Stimulated activated CD4-positive, alpha-beta T cell treated with anti-CD3 and anti-CD28 coated beads, Interleukin-12 subunit alpha, Interleukin-12 subunit beta, amount 100 ng/mL, for 48 hours (primary cell): ENCODE results near the gene MSI1.

ENCODE experiments used
- DNase-seq, 3 donors: peaks; one replicate each; pipeline ENCODE4 v3.0.0-alpha.2; 2020; ENCODE audit warnings: low read depth in 2 of 3, low spot score in 1 of 3

MSI1 gene

DNA sequence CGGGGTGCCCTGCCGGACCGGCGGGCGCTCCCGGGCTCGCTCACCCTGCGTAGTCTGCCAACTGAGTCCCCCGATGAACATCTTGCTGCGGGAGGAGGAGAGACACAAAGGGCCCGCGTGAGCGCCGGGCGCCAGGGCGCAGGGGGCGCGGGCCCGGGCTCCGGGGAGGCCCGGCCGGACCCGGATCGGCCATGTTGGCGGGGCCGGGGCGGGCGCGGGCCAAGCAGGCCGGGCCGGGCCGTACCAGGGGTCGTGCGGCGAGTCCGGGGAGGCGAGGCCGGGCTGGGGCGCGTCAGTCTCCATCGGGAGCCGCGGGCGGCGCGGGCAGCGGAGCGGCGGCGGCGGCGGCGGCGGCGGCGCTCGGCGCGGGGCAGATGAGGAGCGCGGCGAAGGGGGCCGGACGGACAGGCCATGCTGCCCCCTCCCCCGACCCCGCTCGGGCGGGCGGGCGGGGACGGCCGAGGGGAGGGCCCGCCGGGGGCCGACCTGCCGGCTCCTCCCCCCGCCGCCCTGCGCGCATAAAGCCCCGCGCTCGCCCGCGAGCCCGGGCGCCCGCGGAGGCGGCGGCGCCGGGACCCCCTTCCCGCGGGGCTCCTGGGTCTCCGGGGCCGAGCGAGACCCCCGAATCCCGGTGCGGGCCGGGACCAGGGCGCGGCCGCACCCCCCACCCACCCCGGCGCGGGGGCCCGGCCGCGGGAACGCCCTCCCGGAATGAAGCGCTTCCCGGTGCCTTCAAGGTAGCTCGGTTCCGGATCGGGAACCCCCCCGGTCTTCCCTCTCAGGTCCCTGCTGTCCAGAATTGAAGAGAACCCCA, at the start of gene MSI1:
Gene MSI1, minus strand, starts transcription at position 376 of the 814 bp plus-strand sequence. Its CDS starts 73 bp downstream, at position 303.
- no peak for DNase-seq

- DNase-seq = no peak
Measured at GRCh38 chr12:120417917-120418580, 49.1 kb upstream of the MSI1 start.

DNA sequence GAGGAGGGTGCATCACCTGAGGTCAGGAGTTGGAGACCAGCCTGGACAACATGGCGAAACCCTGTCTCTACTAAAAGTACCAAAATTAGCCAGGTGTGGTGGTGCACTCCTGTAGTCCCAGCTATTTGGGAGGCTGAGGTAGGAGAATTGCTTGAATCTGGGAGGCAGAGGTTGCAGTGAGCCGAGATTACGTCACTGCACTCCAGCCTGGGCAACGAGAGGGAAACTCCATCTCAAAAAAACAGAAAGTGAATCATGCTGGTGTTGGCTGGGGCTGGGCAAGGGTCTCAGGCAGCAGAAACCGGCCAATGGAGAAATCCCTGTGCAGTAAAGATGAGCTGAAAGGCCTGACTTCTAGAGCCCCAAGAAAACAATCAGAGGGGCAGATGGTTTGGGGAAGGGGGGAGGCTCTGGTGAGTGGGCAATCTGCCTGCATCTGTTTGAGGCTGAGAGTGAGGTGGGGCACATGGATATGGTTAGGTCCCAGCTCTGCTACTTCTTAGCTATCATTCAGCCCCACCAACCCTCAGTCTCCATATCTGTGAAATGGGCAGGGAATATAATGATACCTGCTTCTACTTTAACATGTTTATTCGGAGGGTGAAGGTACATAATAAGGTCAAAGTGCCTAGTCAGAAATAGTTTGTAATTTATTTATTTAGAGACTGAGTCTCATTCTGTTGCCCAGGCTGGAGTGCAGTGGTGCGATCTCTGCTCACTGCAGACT, 47.7 kb upstream of the MSI1 start:
- DNase-seq = no peak

GRCh38 chr12:120413901-120414695, 45.1 kb upstream of the MSI1 start:
- DNase-seq = no peak

GRCh38 chr12:120412421-120412820, 43.5 kb upstream of the MSI1 start:
- DNase-seq = no peak

DNA sequence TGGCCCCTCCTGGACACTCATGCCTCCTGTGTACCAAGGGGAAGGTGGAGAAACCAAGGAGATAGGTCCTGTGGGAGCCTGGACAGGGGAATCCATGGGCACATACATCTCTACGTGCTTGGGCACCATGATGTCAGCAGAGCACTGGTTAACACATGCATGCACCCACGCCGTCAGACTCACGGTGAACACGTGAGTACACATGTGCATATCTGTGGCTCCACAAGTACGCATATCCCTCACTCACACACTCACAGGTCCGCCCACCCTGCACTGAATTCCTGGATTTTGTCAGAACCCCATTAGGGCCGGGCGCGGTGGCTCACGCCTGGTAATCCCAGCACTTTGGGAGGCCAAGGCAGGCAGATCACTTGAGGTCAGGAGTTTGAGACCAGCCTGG, 39.8 kb upstream of the MSI1 start:
- no peak for DNase-seq

DNA sequence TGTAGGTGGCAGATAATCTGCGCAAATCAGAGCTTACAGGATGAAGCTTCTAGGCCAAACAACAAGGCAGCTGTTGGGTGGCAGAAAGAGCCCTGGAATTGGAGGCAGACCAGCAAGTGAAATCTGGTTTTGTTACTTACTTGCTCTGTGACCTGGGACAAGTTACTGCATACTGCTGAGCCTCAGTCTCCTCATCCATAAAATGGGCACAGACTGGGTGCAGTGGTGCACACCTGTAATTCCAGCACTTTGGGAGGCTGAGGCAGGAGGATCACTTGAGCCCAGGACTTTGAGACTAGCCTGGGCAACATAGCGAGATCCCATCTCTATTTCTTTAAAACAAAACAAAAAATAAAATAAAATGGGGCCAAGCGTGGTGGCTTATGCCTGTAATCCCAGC, 37.6 kb upstream of the MSI1 start:
- no peak for DNase-seq

DNA sequence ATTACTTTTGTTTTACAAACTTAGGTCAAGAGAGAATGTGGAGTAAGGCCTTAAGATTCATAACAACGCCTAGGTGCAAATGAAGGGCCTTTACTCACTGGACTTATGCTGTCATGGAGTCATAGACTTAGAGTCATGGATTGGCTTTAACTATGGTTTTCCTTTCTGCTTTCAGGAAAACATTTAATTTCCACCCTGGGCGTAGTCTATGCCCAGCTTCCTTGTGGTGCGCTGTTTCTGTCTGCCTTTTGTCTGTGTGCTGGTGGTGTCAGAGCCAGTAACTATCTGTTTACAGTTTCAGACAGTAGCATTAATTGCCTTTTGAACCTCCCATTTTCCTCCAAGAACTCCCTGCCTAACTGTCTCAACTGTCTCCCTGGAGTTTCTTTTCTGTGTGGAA, 37.1 kb upstream of the MSI1 start:
- no peak for DNase-seq

GRCh38 chr12:120404271-120404670, 35.3 kb upstream of the MSI1 start:
- no peak for DNase-seq

- no peak for DNase-seq
Measured at GRCh38 chr12:120403869-120404268, 34.9 kb upstream of the MSI1 start.

- DNase-seq = no peak
Measured at GRCh38 chr12:120402217-120402616, 33.3 kb upstream of the MSI1 start.

DNA sequence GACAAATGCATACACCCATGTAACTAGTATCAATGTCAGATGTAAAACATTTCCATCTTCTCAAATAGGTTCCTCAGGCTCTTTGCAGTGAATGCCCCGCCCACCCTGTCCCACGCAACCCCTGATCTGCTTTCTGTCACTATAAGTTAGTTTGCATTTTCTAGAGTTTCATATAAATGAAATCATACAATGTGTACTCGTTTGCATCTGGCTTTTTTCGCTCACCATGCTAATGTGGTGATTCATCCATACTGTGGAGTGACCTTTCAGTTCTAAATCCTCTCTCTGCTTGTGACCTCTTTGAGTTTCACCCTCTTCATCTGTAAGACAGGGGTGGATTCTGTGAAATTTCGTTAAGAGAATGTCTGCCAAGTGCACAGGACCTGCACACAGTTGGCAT, 30.6 kb upstream of the MSI1 start:
- DNase-seq = peak in 1 of 3 donors; percentile 8

DNA sequence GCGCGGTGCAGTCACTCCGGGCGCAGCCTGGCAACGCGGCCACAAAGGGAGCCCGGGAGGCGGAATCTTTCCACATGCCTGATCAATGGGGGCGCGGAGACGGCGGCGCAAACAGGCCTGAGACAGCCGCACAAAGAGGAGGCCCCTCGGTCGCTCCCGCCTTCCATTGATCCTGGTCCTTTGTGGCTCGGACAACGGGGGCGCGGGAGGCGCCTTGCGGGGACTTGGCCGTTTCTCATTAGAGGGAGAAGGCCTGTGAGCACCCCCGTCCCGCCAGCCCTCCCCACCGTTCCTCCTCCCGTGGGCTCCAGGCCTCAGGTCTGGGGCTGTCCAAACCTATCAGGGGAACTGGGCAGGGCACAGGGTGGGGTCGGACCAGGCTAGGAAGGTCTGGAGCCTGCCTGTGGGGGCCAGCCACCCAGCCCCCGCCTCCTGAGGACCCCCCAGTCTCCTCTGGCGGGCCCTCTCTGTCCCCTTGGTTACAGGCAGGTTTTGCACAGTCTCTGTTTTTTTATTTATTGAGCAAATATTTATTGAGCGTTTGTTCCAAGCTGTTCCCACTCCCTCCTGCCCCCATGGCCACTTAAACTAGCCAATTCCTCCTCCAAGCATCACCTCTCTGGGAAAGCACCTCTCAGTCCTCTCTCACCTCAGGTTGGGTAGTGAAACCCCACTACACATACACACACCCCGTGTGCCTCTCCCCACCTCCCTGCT, 29.0 kb upstream of the MSI1 start:
- no peak for DNase-seq

GRCh38 chr12:120394483-120395367, 25.8 kb upstream of the MSI1 start:
- no peak for DNase-seq

GRCh38 chr12:120390540-120391120, 21.7 kb upstream of the MSI1 start:
- no peak for DNase-seq

DNA sequence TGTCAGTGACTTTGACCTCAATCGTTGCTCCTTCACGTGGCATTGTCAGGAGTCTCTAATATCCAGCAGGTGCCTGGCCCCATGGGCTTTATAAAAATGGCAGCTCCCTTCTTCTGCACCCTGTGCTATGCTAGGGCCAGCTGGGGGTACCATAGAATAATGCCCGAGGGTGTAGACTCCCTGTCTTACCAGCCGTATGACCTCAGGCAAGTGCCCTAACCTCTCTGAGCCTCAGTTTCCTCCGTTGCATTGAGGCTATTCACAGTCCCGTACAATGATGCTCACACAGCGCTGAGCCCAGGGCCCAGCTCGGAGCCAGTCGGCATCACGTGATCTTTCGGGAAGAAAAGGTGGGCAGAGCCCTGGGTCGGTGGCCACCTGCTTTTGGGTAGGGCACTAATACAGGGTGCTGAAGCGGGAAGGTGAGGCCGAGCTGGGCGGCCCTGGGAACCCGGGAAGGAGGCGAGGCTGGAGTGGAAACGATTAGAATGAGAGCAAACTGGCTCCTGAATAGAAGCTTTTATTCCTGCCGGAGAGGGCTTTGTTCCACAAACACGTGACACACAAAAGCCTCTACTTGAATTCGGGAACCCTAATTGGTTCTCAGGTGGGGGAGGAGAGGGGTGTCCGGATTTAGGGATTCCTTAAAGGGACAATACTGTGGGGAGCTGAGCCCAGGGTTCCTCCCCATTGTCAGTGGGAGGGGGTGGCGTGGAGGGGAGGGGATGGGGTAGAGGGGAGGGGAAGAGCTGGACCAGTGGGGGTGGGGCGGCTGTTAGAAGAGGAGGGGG, 19.9 kb upstream of the MSI1 start:
- DNase-seq = no peak

GRCh38 chr12:120381752-120382419, 12.9 kb upstream of the MSI1 start:
- no peak for DNase-seq

DNA sequence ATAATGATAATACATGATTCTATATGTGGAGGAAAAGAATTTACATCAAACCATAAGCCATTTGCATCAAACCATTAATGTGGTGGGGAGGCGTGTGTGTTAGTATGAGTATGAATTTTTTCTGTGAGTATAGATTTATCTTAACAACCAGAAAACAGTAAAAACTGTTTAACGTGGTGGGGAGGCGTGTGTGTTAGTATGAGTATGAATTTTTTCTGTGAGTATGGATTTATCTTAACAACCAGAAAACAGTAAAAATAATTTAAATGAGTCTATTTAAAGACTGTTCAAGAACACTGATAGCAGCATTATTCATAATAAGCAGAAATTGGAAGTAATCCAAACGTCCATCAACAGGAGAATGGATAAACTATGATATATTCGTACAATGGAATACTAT, 9.1 kb upstream of the MSI1 start:
- DNase-seq = no peak
